OCI-LY3 (cell line): Measurements from ENCODE around the gene PKP3.

ENCODE experiments used
- H2AFZ ChIP-seq: fragments of 200-600, 300-600 bp; shearing (Covaris generic); 2 replicates; pipeline ENCODE4 v1.6.0; 2014; ENCODE audit warnings: antibody characterized with exemption, low read depth, low read length
- H3K27ac ChIP-seq: fragments of 200-600, 300-600 bp; sonication (generic); 2 replicates; pipeline ENCODE4 v1.5.1; 2014; ENCODE audit warnings: mild to moderate bottlenecking, low read length, moderate library complexity, mixed read lengths
- H3K27me3 ChIP-seq: fragments of 200-600, 300-600 bp; sonication (generic); 2 replicates; pipeline ENCODE4 v1.6.1; 2014; ENCODE audit warnings: low read depth, low read length, mixed read lengths
- H3K36me3 ChIP-seq: fragments of 200-600, 300-600 bp; sonication (generic); replicated peaks from 2 replicates; pipeline ENCODE3; 2014; ENCODE audit warnings: low read depth, low read length, mixed read lengths
- H3K4me1 ChIP-seq: fragments of 300-600, 200-600 bp; sonication (generic); 2 replicates; pipeline ENCODE4 v1.6.1; 2014; ENCODE audit warnings: low read length, mixed read lengths
- H3K4me2 ChIP-seq: fragments of 200-600, 300-600 bp; sonication (generic); 2 replicates; pipeline ENCODE4 v1.6.1; 2014; ENCODE audit warnings: low read length, mixed read lengths
- H3K4me3 ChIP-seq: fragments of 300-600, 200-600 bp; sonication (generic); 2 replicates; pipeline ENCODE4 v1.5.1; 2014; ENCODE audit warnings: antibody characterized with exemption, mild to moderate bottlenecking, low read length, moderate library complexity
- H3K79me2 ChIP-seq: fragments of 300-600, 200-600 bp; shearing (Covaris generic); 2 replicates; pipeline ENCODE4 v1.6.1; 2014; ENCODE audit warnings: mild to moderate bottlenecking, low read length, mixed read lengths
- H3K9ac ChIP-seq: fragments of 300-600, 200-600 bp; shearing (Covaris generic); 2 replicates; pipeline ENCODE4 v1.6.0; 2014; ENCODE audit warnings: mild to moderate bottlenecking, low read length, moderate library complexity
- H3K9me3 ChIP-seq: fragments of 200-600, 300-600 bp; shearing (Covaris generic); 2 replicates; pipeline ENCODE4 v1.6.1; 2014; ENCODE audit warnings: low read length, mixed read lengths; ENCODE audit not compliant: insufficient read depth
- H4K20me1 ChIP-seq: fragments of 200-600, 300-600 bp; sonication (generic); 2 replicates; pipeline ENCODE4 v1.6.1; 2016; ENCODE audit warnings: low read length, mixed read lengths; ENCODE audit not compliant: insufficient read depth
- CTCF ChIP-seq: fragments of 200-600, 300-600 bp; sonication (generic); IDR thresholded peaks from 2 replicates; pipeline ENCODE4 v1.5.1; 2014; ENCODE audit warnings: antibody characterized with exemption, low read length, low read depth
- EZH2phosphoT487 ChIP-seq: fragments of 200-600 bp; shearing (Covaris generic); IDR thresholded peaks from 2 replicates; pipeline ENCODE4 v1.6.1; 2018; ENCODE audit warnings: antibody characterized with exemption, mixed run types, low read depth

PKP3 gene

GRCh38 chr11:365831-366230 is 28.2 kb upstream of the PKP3 start:
- Histone ChIP-seq H3K4me3 (no peak overlapping the region), H3K4me1 (peaks cover 5% of the 10 kb centered on the region), H3K27me3 (no peaks in the 10 kb centered on the region), H2AFZ (no peak overlapping the region), H4K20me1 (no peaks in the 10 kb centered on the region), H3K9ac (no peak overlapping the region), H3K79me2 (no peaks in the 10 kb centered on the region), H3K27ac (no peak overlapping the region), H3K4me2 (no peak overlapping the region), H3K9me3 (no peaks in the 10 kb centered on the region), H3K36me3 (no peaks in the 10 kb centered on the region)
- TF ChIP-seq EZH2phosphoT487 (no peak), CTCF (no peak)

GRCh38 chr11:367956-368413 is 26.0 kb upstream of the PKP3 start:
- H2AFZ ChIP-seq: no peak overlapping the region
- H3K4me3 ChIP-seq: no peak overlapping the region
- H4K20me1 ChIP-seq: no peaks in the 10 kb centered on the region
- no peaks in the 10 kb centered on the region for H3K9me3 ChIP-seq
- no peak overlapping the region for H3K4me2 ChIP-seq
- H3K27me3 ChIP-seq: no peaks in the 10 kb centered on the region
- TF ChIP-seq CTCF: no peak
- TF ChIP-seq EZH2phosphoT487: no peak
- H3K36me3 ChIP-seq: no peaks in the 10 kb centered on the region
- H3K9ac ChIP-seq: no peak overlapping the region
- no peak overlapping the region for H3K27ac ChIP-seq
- peaks cover 5% of the 10 kb centered on the region for H3K4me1 ChIP-seq
- H3K79me2 ChIP-seq: no peaks in the 10 kb centered on the region

- TF ChIP-seq CTCF (no peak), EZH2phosphoT487 (no peak)
- Histone ChIP-seq H3K27me3 (no peaks in the 10 kb centered on the region), H3K27ac (no peak overlapping the region), H2AFZ (no peak overlapping the region), H3K4me1 (peaks cover 5% of the 10 kb centered on the region), H4K20me1 (no peaks in the 10 kb centered on the region), H3K9me3 (no peaks in the 10 kb centered on the region), H3K9ac (no peak overlapping the region), H3K4me3 (no peak overlapping the region), H3K4me2 (no peak overlapping the region), H3K79me2 (no peaks in the 10 kb centered on the region), H3K36me3 (no peaks in the 10 kb centered on the region)
These were observed 25.3 kb upstream of the PKP3 start for GRCh38 chr11:368414-369335.

GRCh38 chr11:369336-370018 is 24.5 kb upstream of the PKP3 start, which contains the start of gene B4GALNT4:
Gene B4GALNT4 (plus strand): TSS chr11:369499. CDS start chr11:369804, 305 bp downstream.
- Histone ChIP-seq H3K36me3 (no peaks in the 10 kb centered on the region), H3K9me3 (no peaks in the 10 kb centered on the region), H2AFZ (no peak within 1 kb of the TSS), H3K4me2 (no peak within 1 kb of the TSS), H3K4me3 (no peak within 1 kb of the TSS), H3K27ac (no peak within 1 kb of the TSS), H3K27me3 (no peaks in the 10 kb centered on the region), H3K79me2 (no peaks in the 10 kb centered on the region), H3K4me1 (no peaks in the 10 kb centered on the region; the same call in 1 of the 2 replicates), H3K9ac (no peak within 1 kb of the TSS), H4K20me1 (no peaks in the 10 kb centered on the region)
- TF ChIP-seq CTCF (no peak), EZH2phosphoT487 (no peak)
